HG03159 (cell line): Measurements from ENCODE around the gene CLASP1.

ENCODE experiments used
- ATAC-seq: cut with Tn5 transposase; IDR thresholded peaks from one replicate; pipeline ENCODE4 v1.9.1; 2021; ENCODE audit warnings: mild to moderate bottlenecking, moderate library complexity; ENCODE audit not compliant: unreplicated experiment

Gene CLASP1

DNA sequence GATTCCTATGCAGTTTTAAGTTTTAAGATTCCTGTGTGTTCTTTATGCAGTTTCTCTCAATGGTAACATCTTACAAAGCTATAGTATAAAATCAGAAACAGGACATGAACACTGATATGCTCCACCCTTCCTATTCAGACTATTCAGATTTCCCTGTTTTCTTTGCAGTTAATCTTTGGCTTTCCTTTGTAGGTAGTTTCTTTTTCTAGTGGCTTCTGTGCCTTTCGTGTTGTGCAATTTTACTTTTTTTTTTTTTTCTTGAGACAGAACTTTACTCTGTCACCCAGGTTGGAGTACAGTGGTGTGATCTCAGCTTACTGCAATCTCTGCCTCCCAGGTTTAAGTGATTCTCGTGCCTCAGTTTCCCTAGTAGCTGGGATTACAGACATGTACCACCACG lies 213.5 kb downstream of the CLASP1 start:
- ATAC-seq: no peak

DNA sequence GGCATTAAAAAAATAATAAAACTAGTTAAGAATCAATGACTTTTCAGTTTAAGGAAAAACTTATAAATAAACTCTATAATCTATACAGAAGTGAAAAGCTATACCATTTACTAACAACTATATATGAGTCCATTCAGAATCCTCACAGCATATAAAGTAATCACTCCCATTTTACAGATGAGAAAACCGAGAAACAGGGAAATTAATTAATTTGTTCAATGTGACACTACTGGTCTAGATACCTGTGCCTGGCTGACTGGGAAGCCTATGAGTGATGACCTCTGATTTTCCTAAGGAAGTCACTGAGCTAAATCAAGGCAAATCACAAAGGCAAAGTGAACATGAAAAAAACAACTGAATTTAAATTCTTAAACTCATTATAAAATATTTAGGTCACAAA lies 218.0 kb downstream of the CLASP1 start:
- no peak for ATAC-seq

DNA sequence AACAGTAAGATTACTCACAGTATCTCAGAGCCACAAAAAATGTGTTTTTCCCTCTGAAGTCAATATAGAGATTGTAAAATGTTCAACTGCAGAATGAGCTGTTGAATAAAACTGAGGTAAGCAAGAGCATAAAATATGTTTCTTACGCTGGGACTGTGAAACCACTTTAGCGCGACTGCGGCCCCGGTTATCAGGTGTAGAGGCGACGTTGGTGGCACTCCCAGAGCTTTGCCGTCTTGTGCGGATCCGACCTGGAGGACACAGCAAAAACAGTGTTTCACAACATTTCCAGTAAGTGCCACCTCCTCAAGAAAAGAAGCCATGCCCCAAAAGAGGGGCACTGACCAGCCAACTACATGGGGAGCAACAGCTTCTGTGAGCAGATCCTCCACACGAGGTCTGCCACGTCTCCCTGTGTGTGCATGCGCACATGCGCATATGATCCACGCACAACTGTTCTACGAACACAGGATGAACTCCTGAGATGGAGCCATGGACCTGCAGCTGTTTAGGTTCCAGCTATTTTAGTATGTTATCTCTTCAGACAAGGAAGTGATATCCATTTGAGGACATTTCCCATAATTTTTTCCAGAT lies 219.2 kb downstream of the CLASP1 start:
- no peak for ATAC-seq

DNA sequence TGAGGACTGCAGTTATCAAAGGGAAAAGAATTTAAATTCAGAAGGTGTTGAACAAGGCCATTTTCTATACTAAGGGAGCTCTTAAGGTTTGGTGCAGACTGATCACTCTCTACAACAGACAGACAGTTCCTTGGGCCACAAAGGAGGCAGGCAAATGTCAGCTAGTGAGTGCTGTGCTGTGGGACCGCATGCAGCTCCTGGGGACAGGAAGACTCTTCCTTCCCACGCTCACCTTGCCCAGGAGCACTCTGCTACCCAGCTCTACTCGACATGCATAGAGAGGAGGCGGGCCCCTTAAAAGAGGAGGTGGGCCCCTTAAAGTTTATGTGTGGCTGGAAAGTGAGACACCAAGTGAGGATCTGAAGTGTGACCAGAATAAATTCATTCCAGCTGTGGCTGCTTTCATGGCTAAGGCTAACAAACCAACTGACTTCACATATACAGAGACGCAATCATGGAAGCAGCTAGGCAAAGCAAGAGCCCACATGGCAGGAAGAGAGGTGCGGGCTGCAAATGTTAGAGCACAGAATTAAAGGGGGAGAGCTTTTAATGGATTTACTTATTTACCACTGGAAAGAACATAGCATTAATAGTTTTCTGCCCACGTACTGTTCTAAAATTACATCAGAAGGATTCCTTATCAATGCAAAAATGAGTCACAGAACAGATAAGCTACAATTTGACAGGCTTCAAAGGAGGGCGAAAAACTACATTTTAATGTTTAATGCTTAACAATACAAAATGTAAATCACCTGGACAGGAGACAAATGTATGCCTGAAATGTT lies 220.0 kb downstream of the CLASP1 start:
- no peak for ATAC-seq

DNA sequence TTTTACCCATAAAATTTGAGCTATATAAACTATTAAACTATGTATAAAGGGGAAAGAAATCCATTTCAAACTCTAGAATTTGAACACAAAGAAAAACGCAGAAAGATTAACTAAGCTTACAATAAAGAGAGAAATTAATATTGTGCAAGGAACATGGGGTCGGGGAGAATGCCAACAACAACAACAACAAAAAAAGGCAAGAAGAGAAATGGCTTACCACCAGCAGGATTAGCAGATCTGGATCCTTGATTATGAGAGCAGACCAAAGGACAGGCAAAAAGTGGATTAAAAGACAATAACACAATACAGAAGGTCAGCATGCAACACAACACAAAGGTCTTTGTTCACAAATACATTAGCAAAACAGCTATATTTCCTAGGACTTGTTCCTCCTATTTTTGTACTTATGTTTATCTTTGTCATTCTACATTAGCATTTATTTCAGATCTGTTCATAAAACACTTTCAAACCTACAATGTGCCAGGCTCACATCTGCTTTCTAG lies 222.0 kb downstream of the CLASP1 start:
- ATAC-seq: no peak

DNA sequence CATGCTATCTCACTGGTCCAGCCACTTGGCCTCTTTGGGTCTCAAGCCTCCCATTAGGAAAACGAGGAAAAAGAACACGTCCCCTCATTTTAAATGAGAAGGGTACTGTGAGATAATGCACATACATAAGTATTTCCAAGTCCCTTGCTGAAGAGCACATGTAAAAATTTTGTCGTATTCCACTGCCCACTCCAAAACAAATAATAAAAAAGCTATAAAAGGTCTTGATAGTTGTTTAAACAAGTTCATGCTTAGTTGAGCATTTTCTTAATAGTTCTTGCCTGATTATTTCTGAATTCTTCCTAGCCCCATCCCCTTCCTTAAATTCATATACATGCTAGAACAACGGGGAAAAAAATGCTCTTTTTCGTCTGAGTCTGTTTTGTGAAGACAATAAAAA lies 228.8 kb downstream of the CLASP1 start:
- ATAC-seq: no peak

DNA sequence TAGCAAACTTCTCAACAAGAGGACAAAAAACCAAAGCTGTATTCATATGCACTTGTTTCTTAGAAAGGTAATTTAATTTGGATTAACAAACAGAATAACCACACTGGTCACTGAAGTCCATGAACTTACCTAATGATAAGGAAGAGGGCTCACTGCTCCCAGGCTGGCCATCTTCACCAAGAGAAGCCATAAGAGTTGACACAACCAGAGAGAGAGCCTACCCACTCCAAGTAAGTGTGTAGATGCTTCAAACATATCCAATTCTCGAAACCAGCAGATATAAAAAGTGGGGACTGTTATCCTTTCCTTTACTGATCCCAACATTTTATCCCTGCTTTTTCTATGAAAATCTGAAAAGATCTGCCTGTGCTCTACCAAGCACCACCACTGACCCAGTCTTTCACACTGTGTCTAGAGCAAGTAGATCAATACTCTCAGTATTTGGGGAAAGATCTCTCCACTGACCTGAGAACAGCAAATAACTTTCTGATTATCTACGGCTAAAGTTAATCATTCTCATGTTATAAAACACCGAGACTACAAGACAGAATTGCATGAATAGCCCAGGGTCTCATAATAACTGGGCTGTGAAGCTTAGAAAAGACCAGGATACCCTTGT lies 230.1 kb downstream of the CLASP1 start:
- ATAC-seq: no peak

DNA sequence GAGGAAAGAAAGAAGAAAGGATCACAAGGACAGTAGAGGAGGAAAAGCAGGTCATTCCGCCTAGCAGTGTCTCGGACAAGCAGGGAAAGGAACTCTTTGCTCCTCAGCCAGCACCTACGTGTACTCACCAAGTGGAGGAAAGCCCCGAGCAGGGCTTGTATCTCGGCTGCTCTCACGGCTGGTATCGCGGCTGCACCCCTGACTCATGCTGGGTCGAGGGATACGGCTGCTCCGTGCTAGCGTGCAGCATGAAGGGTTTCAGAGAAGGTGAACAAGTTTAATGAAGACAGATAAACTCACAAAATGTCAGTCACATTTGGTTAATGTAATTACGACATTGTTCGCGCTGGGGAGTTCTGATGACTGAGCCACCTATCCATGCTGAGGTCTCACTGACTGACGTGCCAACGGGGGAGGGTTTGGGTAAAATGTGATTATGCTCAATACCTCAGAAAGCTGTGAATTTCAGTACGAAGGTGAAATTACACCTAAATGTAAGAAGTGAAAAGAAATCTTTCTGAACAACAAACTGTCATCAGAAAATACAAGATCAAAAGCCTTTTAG lies 230.7 kb downstream of the CLASP1 start:
- no peak for ATAC-seq

DNA sequence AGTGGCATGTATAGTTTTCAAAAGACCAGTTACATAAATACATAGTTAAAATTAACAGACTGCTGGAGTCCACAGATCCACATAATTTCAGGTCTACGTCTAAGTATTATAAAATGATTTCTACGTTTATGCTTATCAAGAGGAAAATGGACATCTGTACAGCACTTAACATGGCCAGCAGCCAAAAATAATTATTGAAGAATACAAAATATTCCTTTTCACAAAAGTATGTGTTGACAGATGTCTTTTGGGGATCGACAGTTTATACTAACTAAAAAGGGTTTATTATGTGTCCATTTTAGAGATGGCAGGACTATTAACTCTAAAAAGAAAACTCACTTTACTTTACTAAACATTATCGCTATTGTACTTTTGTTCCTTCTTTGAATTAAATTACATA lies 231.4 kb downstream of the CLASP1 start:
- no peak for ATAC-seq

DNA sequence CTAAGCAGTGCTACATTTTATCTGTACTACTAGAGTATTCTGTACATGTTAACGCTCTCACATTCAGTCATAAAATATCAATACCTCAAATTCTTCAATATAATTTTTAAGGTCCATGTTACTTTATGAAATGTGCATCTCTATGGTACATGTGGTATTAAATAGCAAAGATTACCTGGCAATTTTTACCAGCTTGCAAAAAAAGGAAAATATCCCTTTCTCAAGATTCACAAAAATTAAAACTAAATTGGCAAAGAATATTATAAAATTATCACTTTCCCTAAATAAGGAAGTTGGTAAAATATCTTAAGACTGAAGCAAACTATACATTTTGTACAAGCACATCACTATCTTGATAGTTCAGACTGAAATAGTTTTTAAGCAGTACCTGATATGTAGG lies 233.5 kb downstream of the CLASP1 start:
- no peak for ATAC-seq

DNA sequence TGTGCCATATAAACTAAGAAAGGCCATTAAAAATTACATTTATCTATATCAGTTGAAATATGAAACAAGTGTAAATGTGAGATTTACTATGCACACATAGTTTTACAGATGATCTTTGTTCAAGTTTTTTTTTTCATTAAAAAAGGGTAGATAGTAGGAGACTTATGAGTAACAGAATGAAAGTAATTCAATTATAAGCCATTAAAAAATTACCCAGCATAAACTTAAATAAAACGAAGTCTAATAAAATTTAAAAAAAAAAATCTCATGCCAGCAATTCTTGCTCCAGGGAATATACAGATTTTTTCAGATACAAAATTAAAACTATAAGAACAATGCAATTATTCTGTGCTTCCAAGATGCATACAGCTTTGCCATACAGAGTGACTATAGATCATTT lies 236.9 kb downstream of the CLASP1 start:
- no peak for ATAC-seq

DNA sequence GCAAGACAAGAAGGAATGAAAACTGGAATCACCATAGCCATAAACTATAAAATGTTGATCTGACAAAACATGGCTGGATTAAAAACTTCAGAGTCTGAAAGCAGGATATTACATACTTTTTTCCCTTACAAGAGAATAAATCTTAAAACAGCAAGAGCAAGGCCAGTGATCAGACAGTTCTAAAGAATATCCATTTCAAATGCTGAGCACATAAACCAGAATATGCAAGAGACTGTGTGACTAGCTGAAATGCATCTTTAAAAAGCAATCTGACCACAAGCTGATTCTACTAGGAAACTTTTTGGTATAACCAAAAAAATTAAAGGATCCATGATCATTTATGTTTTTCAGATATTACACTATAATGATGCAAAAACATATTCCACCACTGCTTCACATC lies 239.3 kb downstream of the CLASP1 start:
- no peak for ATAC-seq

DNA sequence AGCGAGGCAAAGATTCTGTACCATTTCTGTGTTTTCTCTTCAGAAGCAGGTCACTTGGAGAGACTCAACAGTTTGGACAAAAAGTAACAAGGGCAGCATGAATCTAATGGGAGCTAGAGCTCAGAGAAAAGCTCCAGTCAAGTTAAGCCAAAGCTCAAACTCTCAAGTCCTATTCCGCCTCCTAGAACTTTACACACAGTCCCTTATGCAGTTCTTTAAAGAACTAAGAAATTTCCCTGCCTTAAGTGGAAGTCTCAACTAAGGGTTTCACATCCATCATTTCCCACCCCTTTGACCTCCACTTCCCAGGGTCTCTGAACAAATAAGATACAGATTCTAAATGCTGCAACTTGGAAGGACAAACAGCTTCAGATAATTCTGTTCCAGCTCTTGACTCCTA lies 239.9 kb downstream of the CLASP1 start:
- ATAC-seq: no peak

DNA sequence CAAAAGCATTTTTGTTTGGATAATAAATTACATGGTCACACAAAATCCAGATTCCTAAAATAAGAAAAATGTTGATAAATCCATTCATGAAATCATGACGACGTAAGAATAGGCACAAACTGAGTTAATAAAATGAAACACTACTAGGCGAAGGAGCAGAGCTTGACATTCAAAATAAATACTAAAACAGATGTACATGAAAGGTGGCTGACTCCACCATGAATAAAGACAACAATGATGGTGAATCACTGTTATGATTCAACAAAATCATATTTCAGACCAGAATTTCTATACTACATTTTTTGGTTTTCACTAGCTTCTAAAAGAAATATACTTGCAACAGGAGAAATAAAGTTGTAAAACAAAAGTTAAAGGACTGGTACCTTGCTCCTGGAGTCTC lies 240.6 kb downstream of the CLASP1 start:
- no peak for ATAC-seq

DNA sequence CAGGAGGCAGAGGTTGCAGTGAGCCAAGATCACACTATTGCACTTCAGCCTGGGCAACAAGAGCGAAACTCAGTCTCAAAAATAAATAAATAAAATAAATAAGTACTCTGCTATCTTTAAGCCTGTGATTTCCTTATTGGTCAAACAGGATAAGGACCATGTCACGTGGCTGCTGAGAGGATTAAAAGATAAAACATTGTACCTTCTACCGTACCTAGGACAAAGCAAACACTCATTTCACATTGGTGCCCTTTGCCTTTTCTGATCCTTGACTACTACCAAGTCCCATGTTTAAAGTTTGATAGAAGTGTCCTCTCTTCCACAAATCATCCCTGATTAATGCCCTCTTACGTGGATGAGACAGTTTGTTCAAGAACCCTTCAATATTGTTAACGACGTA lies 244.0 kb downstream of the CLASP1 start:
- ATAC-seq: no peak

DNA sequence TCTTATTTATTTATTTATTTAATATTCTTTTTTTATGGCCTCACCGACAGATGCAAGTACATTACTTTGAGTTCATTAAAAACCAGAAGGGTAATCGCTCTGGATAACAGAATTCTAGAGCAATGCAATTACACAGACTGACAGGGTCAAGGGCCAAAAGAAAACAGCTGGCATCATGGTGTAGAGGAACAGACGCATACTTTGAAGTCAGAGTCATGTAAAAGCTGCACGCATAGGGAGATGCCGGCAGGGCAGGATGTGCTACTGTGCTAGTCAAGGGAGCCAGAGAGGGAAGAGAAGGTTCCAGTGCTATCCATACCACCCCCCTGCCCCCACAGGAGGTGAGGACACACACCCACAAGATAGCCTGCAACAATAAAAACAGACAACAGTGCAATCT lies 249.1 kb downstream of the CLASP1 start:
- no peak for ATAC-seq

DNA sequence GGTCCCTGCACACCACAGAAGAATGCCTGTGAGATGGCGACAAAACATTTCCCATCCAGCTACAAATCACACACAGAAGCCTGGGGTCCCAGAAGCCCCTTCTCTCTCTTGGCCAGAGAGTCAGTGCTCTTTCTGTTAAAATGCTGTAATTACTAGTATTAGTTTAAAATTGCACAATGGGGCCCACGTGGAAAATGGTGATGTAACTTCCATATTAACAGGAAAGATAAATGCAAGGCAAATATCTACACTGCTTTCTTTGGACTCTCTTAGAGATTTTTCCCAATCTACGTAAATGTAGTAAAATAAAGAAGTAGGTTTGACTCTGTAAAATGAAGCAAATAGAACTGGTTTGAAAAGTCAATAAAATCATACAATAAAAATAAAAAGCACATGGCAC lies 250.4 kb downstream of the CLASP1 start:
- no peak for ATAC-seq

DNA sequence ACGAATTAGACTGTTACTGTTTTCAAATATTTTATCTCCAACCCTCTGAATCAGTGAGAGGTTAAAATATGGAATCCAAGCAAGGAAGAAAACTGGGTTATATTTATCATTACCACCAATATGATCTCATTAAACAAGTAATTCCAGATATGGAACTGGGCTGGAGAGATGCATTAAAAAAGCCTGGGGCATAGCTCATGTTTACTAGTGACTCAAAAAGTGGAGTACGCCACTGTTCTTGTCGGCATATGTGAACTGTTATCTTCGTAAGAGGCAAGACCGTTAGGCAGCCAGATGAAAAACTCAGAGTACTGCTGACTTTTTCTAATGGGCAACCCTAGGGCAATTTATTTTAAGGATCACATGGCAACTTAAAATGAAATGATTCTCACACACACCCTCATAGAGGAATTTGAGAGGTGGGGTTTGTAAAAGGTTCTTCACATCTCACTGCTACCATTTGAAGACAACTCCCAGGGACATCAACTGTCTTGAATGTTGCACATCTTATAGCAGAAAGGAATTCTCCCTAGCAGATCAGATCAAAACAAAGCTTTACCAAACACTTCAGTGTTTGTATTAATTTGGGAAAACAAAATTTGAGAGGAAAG lies 259.1 kb downstream of the CLASP1 start:
- no peak for ATAC-seq

DNA sequence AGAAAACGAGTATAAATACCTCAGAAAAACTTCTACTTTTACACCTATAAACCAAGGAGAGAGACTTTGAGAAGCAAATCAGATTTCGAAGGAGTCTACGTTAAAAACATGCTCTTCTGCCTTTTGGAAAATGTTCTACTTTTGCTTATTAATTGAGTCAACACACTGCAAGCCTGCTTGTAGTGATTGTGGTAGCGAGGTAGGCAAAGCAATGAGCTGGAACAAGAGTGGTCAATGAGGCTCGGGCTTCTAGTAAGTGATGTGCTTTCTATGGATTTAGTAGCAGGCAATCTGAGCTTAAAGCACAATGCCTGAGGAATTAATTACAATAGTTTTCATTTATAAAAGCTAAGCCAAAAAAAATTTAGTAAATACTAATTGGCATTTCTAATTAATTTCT lies 260.9 kb downstream of the CLASP1 start:
- no peak for ATAC-seq

DNA sequence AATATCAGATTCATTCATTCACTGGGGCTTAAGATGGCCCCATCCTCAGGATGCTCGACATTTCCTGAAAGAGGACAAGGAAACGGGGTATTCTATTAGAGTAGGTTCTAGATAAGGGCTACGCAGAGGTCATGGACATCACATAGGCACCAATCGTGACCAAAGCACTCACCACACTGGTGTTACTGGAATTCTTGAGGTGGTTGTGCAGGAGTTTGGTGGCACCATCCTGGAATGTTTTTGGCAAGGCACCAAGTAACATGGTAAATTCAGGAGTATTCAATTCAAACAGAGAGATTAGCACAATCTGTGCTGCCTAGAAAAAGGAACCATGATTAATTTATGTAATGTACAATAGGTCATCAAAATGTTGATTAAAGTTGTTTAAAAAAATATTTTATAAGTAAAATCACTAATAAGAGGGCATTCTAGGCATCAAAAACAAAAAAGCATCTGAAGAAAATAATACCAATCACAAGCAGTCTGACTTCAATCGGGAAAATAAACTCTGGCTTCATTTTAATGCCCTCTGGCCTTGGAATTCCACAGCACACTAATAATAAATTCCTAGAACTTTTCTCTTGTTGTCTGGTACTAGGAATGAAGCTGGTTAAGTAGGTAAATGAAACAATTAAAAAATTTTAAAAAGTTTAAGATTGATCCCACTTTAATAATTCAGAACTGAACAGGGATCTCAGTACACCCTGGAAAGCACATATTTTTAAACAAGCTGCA lies 261.5 kb downstream of the CLASP1 start:
- ATAC-seq: no peak

DNA sequence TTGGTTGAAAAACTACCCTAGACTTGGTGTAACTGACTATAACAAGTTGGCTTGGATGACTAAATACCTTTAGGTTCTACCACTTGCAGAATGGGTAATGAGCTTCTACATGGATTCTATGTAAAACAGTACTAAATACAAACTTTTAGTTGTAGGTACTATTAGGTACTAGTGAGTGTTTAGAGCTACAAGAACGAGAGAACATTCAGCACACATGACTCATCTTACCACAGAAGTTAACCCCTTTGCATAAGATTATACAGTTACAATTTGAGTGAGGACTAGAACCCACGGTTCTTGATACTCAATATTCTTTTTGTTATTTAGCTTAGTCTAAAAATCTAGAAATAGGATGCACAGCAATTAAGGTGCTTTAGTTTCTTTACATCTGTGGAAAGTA lies 262.6 kb downstream of the CLASP1 start:
- no peak for ATAC-seq
